HG02884 (cell line): ENCODE measurements around the gene MALRD1.

Source experiments
- ATAC-seq: cut with Tn5 transposase; IDR thresholded peaks from one replicate; pipeline ENCODE4 v1.9.1; 2021; ENCODE audit warnings: mild to moderate bottlenecking, moderate library complexity; ENCODE audit not compliant: unreplicated experiment

MALRD1 gene

GRCh38 chr10:19333631-19334030 lies 285.0 kb downstream of the MALRD1 start:
- no peak for ATAC-seq

GRCh38 chr10:19347621-19348020 lies 299.0 kb downstream of the MALRD1 start:
- no peak for ATAC-seq

GRCh38 chr10:19367176-19367575 lies 318.6 kb downstream of the MALRD1 start:
- no peak for ATAC-seq

- ATAC-seq = no peak
Measured at GRCh38 chr10:19373988-19374387, 325.4 kb downstream of the MALRD1 start.

GRCh38 chr10:19385846-19386450 lies 337.3 kb downstream of the MALRD1 start:
- ATAC-seq = no peak

GRCh38 chr10:19408924-19409323 lies 360.3 kb downstream of the MALRD1 start:
- no peak for ATAC-seq

GRCh38 chr10:19411119-19411518 lies 362.5 kb downstream of the MALRD1 start:
- ATAC-seq = no peak

GRCh38 chr10:19412531-19412930 lies 363.9 kb downstream of the MALRD1 start:
- no peak for ATAC-seq

- ATAC-seq = no peak
Measured at GRCh38 chr10:19416164-19416563, 367.6 kb downstream of the MALRD1 start.

- ATAC-seq = no peak
Measured at GRCh38 chr10:19417740-19418139, 369.1 kb downstream of the MALRD1 start.

- no peak for ATAC-seq
Measured at GRCh38 chr10:19421674-19422073, 373.1 kb downstream of the MALRD1 start.

- no peak for ATAC-seq
Measured at GRCh38 chr10:19426034-19426433, 377.4 kb downstream of the MALRD1 start.

GRCh38 chr10:19431622-19432351 lies 383.2 kb downstream of the MALRD1 start:
- no peak for ATAC-seq

GRCh38 chr10:19449860-19450259 lies 401.3 kb downstream of the MALRD1 start:
- no peak for ATAC-seq

GRCh38 chr10:19451356-19451755 lies 402.8 kb downstream of the MALRD1 start:
- no peak for ATAC-seq

- ATAC-seq = no peak
Measured at GRCh38 chr10:19451937-19452336, 403.3 kb downstream of the MALRD1 start.

GRCh38 chr10:19453967-19454366 lies 405.4 kb downstream of the MALRD1 start:
- no peak for ATAC-seq

- ATAC-seq = no peak
Measured at GRCh38 chr10:19461588-19461987, 413.0 kb downstream of the MALRD1 start.

- ATAC-seq = no peak
Measured at GRCh38 chr10:19466709-19467108, 418.1 kb downstream of the MALRD1 start.

GRCh38 chr10:19468413-19468812 lies 419.8 kb downstream of the MALRD1 start:
- no peak for ATAC-seq

- no peak for ATAC-seq
Measured at GRCh38 chr10:19469521-19469920, 420.9 kb downstream of the MALRD1 start.

- ATAC-seq = no peak
Measured at GRCh38 chr10:19479854-19480253, 431.3 kb downstream of the MALRD1 start.

- ATAC-seq = no peak
Measured at GRCh38 chr10:19480353-19480752, 431.8 kb downstream of the MALRD1 start.
